ENCODE results near the gene EGFL7. TPM values are rescaled to one million over a fixed set of nuclear protein-coding genes. Genes with fewer than 3 reads are reported as not detected.

The EGFL7 gene
- total RNA-seq, 1 experiment from 2014 or later, result 38.0 TPM

DNA sequence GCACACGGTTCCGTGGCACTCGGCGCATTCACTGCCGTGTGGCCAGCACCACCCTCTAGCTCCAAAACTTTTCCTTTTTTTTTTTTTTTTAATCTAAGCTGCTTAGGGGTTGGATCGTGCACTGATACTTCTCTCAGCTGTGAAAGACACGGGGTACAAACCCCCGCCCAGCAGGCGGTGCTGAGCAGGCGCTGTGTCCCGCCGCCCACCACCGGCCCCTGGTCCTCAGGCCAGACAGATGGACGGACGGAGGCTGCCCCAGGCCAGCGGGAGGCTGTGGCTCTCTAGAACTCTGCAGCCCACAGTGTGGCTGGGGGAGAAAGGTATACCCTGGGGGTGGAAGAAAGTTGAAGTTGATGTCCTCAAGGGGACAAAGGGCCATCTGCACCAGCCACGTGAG, 18.3 kb downstream of the EGFL7 start:
- Mint-ChIP-seq H3K27me3 (ENCODE audit: low read depth) (peaks cover 1% of the 10 kb centered on the region; the same call in 1 of the 2 replicates), H3K27ac (no peak overlapping the region), H3K36me3 (ENCODE audit: insufficient read depth in 1 of 3, low read depth in 3 of 3) (peaks cover 0 to 3% (median 0%) of the 10 kb centered on the region in 3 experiments; a peak in 2 of 7 replicates), H3K4me3 (no peak overlapping the region), H3K9me3 (no peaks in the 10 kb centered on the region), H3K4me1 (peaks cover 0 to 10% of the 10 kb centered on the region in 2 experiments; a peak in 3 of 4 replicates)
- Histone ChIP-seq H3K4ac (ENCODE audit: low read depth, low read length) (no peak overlapping the region), H2BK12ac (ENCODE audit: insufficient read length, low read depth, low read length) (no peak overlapping the region), H3K56ac (ENCODE audit: insufficient read length, low read depth, low read length) (no peak overlapping the region), H2BK120ac (ENCODE audit: low read depth, low read length, poor library complexity, severe bottlenecking) (no peak overlapping the region), H4K91ac (ENCODE audit: insufficient read length, low read depth, low read length) (no peak overlapping the region), H3K23me2 (ENCODE audit: insufficient read length, low read depth, low read length, poor library complexity, severe bottlenecking) (peaks cover 1% of the 10 kb centered on the region), H3K9ac (ENCODE audit: extremely low read depth, insufficient read length, low read length) (no peak overlapping the region), H3K27me3 (ENCODE audit: insufficient read depth, low read length) (no peaks in the 10 kb centered on the region), H3K4me2 (ENCODE audit: insufficient read depth, insufficient read length, low read length) (no peak overlapping the region), H3K18ac (ENCODE audit: insufficient read length, low read depth, low read length) (no peak overlapping the region), H2BK20ac (ENCODE audit: low read depth, low read length, poor library complexity, severe bottlenecking) (no peak overlapping the region), H4K5ac (ENCODE audit: insufficient read length, low read depth, low read length) (no peak overlapping the region), H2AFZ (ENCODE audit: low read length) (no peak overlapping the region), H3K9me3 (ENCODE audit: control insufficient read depth, low read depth, low read length) (no peaks in the 10 kb centered on the region), H2BK15ac (ENCODE audit: low read depth, low read length) (no peak overlapping the region), H4K8ac (replicated peaks; ENCODE audit: insufficient read length, low read depth, low read length) (no peak overlapping the region), H2AK5ac (ENCODE audit: insufficient read length, low read length) (no peak overlapping the region), H3K4me1 (ENCODE audit: insufficient read depth, low read length) (no peaks in the 10 kb centered on the region; the same call in 1 of the 2 replicates), H3K23ac (ENCODE audit: insufficient read length, low read depth, low read length) (no peak overlapping the region), H4K20me1 (ENCODE audit: control insufficient read depth, insufficient read depth, insufficient read length) (no peaks in the 10 kb centered on the region), H3K79me1 (ENCODE audit: insufficient read depth, low read depth, low read length, poor library complexity, severe bottlenecking) (peaks cover 4% of the 10 kb centered on the region), H3K14ac (ENCODE audit: insufficient read depth, low read length) (no peak overlapping the region), H3T11ph (ENCODE audit: low read length) (no peak overlapping the region), H2BK5ac (ENCODE audit: insufficient read length, low read length) (no peak overlapping the region), H3K79me2 (ENCODE audit: insufficient read depth, low read length) (no peaks in the 10 kb centered on the region; the same call in 1 of the 2 replicates), H3K27ac (ENCODE audit: insufficient read length, low read depth, low read length) (no peak overlapping the region)
- TF ChIP-seq, protein P1, sequence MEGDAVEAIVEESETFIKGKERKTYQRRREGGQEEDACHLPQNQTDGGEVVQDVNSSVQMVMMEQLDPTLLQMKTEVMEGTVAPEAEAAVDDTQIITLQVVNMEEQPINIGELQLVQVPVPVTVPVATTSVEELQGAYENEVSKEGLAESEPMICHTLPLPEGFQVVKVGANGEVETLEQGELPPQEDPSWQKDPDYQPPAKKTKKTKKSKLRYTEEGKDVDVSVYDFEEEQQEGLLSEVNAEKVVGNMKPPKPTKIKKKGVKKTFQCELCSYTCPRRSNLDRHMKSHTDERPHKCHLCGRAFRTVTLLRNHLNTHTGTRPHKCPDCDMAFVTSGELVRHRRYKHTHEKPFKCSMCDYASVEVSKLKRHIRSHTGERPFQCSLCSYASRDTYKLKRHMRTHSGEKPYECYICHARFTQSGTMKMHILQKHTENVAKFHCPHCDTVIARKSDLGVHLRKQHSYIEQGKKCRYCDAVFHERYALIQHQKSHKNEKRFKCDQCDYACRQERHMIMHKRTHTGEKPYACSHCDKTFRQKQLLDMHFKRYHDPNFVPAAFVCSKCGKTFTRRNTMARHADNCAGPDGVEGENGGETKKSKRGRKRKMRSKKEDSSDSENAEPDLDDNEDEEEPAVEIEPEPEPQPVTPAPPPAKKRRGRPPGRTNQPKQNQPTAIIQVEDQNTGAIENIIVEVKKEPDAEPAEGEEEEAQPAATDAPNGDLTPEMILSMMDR (conservative IDR thresholded peaks at IDR 0.05), result no peak
- no CpG with 5 or more reads among the region's 17 CpGs for WGBS (ENCODE audit: extremely low coverage, insufficient read length, low lambda C conversion rate)
- DNase-seq, result no peak

Measured in H9 (cell line).